Stimulated activated CD8-positive, alpha-beta memory T cell treated with anti-CD3 and anti-CD28 coated beads, Interleukin-2, amount 100 ng/mL, for 48 hours (primary cell): ENCODE results near the gene IGSF3.
"Not testable (repeated sequence)": the region's sequence is repeated elsewhere in the genome, so short reads cannot be mapped to it uniquely, and the experiment has no call there.

ENCODE experiments used
- DNase-seq, 2 donors: peaks; one replicate each; pipeline ENCODE4 v3.0.0-alpha.2; 2020; ENCODE audit warnings: low read depth in 2 of 2

Gene IGSF3

GRCh38 chr1:116630057-116630456, 37.5 kb downstream of the IGSF3 start:
- not testable (repeated sequence) for DNase-seq

- DNase-seq, result not testable (repeated sequence)
These were observed 38.1 kb downstream of the IGSF3 start for GRCh38 chr1:116629441-116629840.

- no peak for DNase-seq
These were observed 39.1 kb downstream of the IGSF3 start for GRCh38 chr1:116628448-116628847.

GRCh38 chr1:116627357-116627756, 40.2 kb downstream of the IGSF3 start:
- not testable (repeated sequence) for DNase-seq

- not testable (repeated sequence) for DNase-seq
These were observed 40.6 kb downstream of the IGSF3 start for GRCh38 chr1:116626915-116627314.

GRCh38 chr1:116625155-116625554, 42.4 kb downstream of the IGSF3 start:
- DNase-seq, result not testable (repeated sequence)

GRCh38 chr1:116624040-116624439, 43.5 kb downstream of the IGSF3 start:
- DNase-seq, result no peak

- DNase-seq, result not testable (repeated sequence)
These were observed 45.0 kb downstream of the IGSF3 start for GRCh38 chr1:116622496-116622895.

GRCh38 chr1:116621756-116622155, 45.8 kb downstream of the IGSF3 start:
- DNase-seq, result not testable (repeated sequence)

GRCh38 chr1:116620392-116620791, 47.1 kb downstream of the IGSF3 start:
- DNase-seq, result not testable (repeated sequence)

- not testable (repeated sequence) for DNase-seq
These were observed 48.4 kb downstream of the IGSF3 start for GRCh38 chr1:116619106-116619505.

GRCh38 chr1:116617808-116618207, 49.7 kb downstream of the IGSF3 start:
- not testable (repeated sequence) for DNase-seq

GRCh38 chr1:116613825-116614224, 53.7 kb downstream of the IGSF3 start:
- not testable (repeated sequence) for DNase-seq

GRCh38 chr1:116609801-116610371, 57.6 kb downstream of the IGSF3 start:
- DNase-seq, result not testable (repeated sequence)

- DNase-seq, result not testable (repeated sequence)
These were observed 58.7 kb downstream of the IGSF3 start for GRCh38 chr1:116608841-116609240.

GRCh38 chr1:116608151-116608550, 59.4 kb downstream of the IGSF3 start:
- DNase-seq, result not testable (repeated sequence)

- not testable (repeated sequence) for DNase-seq
These were observed 60.1 kb downstream of the IGSF3 start for GRCh38 chr1:116607463-116607862.

GRCh38 chr1:116606067-116606466, 61.5 kb downstream of the IGSF3 start:
- DNase-seq, result not testable (repeated sequence)

- no peak for DNase-seq
These were observed 62.2 kb downstream of the IGSF3 start for GRCh38 chr1:116605315-116605714.

GRCh38 chr1:116604408-116604807, 63.1 kb downstream of the IGSF3 start:
- DNase-seq, result not testable (repeated sequence)

GRCh38 chr1:116603646-116604045, 63.9 kb downstream of the IGSF3 start:
- not testable (repeated sequence) for DNase-seq

GRCh38 chr1:116599369-116599768, 68.2 kb downstream of the IGSF3 start:
- DNase-seq, result not testable (repeated sequence)

GRCh38 chr1:116598420-116599036, 69.0 kb downstream of the IGSF3 start:
- not testable (repeated sequence) for DNase-seq
